ENCODE results near the gene CLUH.

The CLUH gene

GRCh38 chr17:2722611-2723010 is 11.0 kb upstream of the CLUH start:
- TF ChIP-seq CTCF (IDR thresholded peaks at IDR 0.05; ENCODE audit: low read length) = no peak
- no peak for TF ChIP-seq EZH2 (optimal IDR thresholded peaks at IDR 0.05; ENCODE audit: low read depth, low read length)
- no peak for TF ChIP-seq EZH2phosphoT487 (IDR thresholded peaks at IDR 0.05; ENCODE audit: low read length)
- no peak overlapping the region for H3K4me2 ChIP-seq (ENCODE audit: low read depth, low read length)

GRCh38 chr17:2721603-2722002 is 10.0 kb upstream of the CLUH start:
- no peak for DNase-seq
- Histone ChIP-seq H3K4me3 (ENCODE audit: low read length) (no peak overlapping the region), H3K9me3 (replicated peaks; ENCODE audit: insufficient read depth, low read length) (no peaks in the 10 kb centered on the region), H3F3A (ENCODE audit: insufficient read depth, low read length) (no peaks in the 10 kb centered on the region), H3K79me2 (ENCODE audit: low read length) (no peaks in the 10 kb centered on the region), H4K20me1 (ENCODE audit: insufficient read depth, low read length) (no peaks in the 10 kb centered on the region), H3K27ac (ENCODE audit: low read length) (no peak overlapping the region), H3K9ac (ENCODE audit: low read length) (no peak overlapping the region), H2AFZ (ENCODE audit: low read length) (no peak overlapping the region), H3K27me3 (replicated peaks; ENCODE audit: insufficient read depth, low read length) (peaks cover 35% of the 10 kb centered on the region), H3K4me1 (ENCODE audit: low read length) (no peaks in the 10 kb centered on the region), H3K9me2 (replicated peaks; ENCODE audit: insufficient read depth, low read length) (no peaks in the 10 kb centered on the region), H3K36me3 (replicated peaks; ENCODE audit: insufficient read depth, low read length) (no peaks in the 10 kb centered on the region), H3K4me2 (ENCODE audit: low read depth, low read length) (no peak overlapping the region)
- TF ChIP-seq EZH2 (optimal IDR thresholded peaks at IDR 0.05; ENCODE audit: low read depth, low read length) = no peak
- TF ChIP-seq CTCF (IDR thresholded peaks at IDR 0.05; ENCODE audit: low read length) = no peak
- TF ChIP-seq EZH2phosphoT487 (IDR thresholded peaks at IDR 0.05; ENCODE audit: low read length) = no peak

More at GRCh38 chr17:2722611-2723010, 11.0 kb upstream of the CLUH start:
- no peak for DNase-seq
- no peaks in the 10 kb centered on the region for H3K79me2 ChIP-seq (ENCODE audit: low read length)
- no peak overlapping the region for H3K4me3 ChIP-seq (ENCODE audit: low read length)
- peaks cover 42% of the 10 kb centered on the region for H3K27me3 ChIP-seq (replicated peaks; ENCODE audit: insufficient read depth, low read length)
- H3K4me1 ChIP-seq (ENCODE audit: low read length) = no peaks in the 10 kb centered on the region
- H2AFZ ChIP-seq (ENCODE audit: low read length) = no peak overlapping the region
- H3K27ac ChIP-seq (ENCODE audit: low read length) = no peak overlapping the region
- no peaks in the 10 kb centered on the region for H3F3A ChIP-seq (ENCODE audit: insufficient read depth, low read length)
- no peaks in the 10 kb centered on the region for H3K9me3 ChIP-seq (replicated peaks; ENCODE audit: insufficient read depth, low read length)
- no peaks in the 10 kb centered on the region for H3K9me2 ChIP-seq (replicated peaks; ENCODE audit: insufficient read depth, low read length)
- no peaks in the 10 kb centered on the region for H3K36me3 ChIP-seq (replicated peaks; ENCODE audit: insufficient read depth, low read length)
- no peaks in the 10 kb centered on the region for H4K20me1 ChIP-seq (ENCODE audit: insufficient read depth, low read length)
- no peak overlapping the region for H3K9ac ChIP-seq (ENCODE audit: low read length)

- H3F3A ChIP-seq (ENCODE audit: insufficient read depth, low read length) = no peaks in the 10 kb centered on the region
- H3K9me3 ChIP-seq (replicated peaks; ENCODE audit: insufficient read depth, low read length) = no peaks in the 10 kb centered on the region
- no peaks in the 10 kb centered on the region for H3K79me2 ChIP-seq (ENCODE audit: low read length)
- H3K9me2 ChIP-seq (replicated peaks; ENCODE audit: insufficient read depth, low read length) = no peaks in the 10 kb centered on the region
- H3K9ac ChIP-seq (ENCODE audit: low read length) = no peak overlapping the region
- TF ChIP-seq EZH2phosphoT487 (IDR thresholded peaks at IDR 0.05; ENCODE audit: low read length) (no peak), CTCF (IDR thresholded peaks at IDR 0.05; ENCODE audit: low read length) (no peak), EZH2 (optimal IDR thresholded peaks at IDR 0.05; ENCODE audit: low read depth, low read length) (no peak)
- no peaks in the 10 kb centered on the region for H3K36me3 ChIP-seq (replicated peaks; ENCODE audit: insufficient read depth, low read length)
- H3K4me1 ChIP-seq (ENCODE audit: low read length) = no peaks in the 10 kb centered on the region
- no peak overlapping the region for H2AFZ ChIP-seq (ENCODE audit: low read length)
- H3K4me2 ChIP-seq (ENCODE audit: low read depth, low read length) = no peak overlapping the region
- no peak for DNase-seq
- H3K27ac ChIP-seq (ENCODE audit: low read length) = no peak overlapping the region
- peaks cover 28% of the 10 kb centered on the region for H3K27me3 ChIP-seq (replicated peaks; ENCODE audit: insufficient read depth, low read length)
- no peaks in the 10 kb centered on the region for H4K20me1 ChIP-seq (ENCODE audit: insufficient read depth, low read length)
- no peak overlapping the region for H3K4me3 ChIP-seq (ENCODE audit: low read length)
Measured at GRCh38 chr17:2719861-2720260, 8.3 kb upstream of the CLUH start.

Data from MM.1S (cell line).